RWPE1 (cell line): ENCODE data around the gene INPP5K.

ENCODE experiments used
- CTCF ChIA-PET: fragments of 350-600 bp; sonication (Branson Sonifier 250); formaldehyde crosslinking; extraction: SDS; loops from one replicate; lab custom pipeline; 2021; lab: Yijun Ruan, JAX
- POLR2A ChIA-PET: fragments of 400-600 bp; formaldehyde crosslinking; extraction: SDS; loops from one replicate; lab custom pipeline; 2020; ENCODE audit warnings: antibody characterized with exemption; ENCODE audit not compliant: low non-redundant PET; lab: Yijun Ruan, JAX
- DNase-seq: peaks from one replicate; pipeline ENCODE4 v3.0.0; 2012; ENCODE audit warnings: low spot score
- H3K27ac ChIP-seq: fragments of 450-650 bp; 2 replicates; pipeline ENCODE4 v1.5.1; 2017
- CTCF ChIP-seq: fragments of 450-650 bp; conservative IDR thresholded peaks from 2 replicates; pipeline ENCODE4 v1.5.1; 2017; ENCODE audit warnings: low read depth, mild to moderate bottlenecking

Gene INPP5K

GRCh38 chr17:1485423-1486376 lies 30.7 kb downstream of the INPP5K start:
- H3K27ac ChIP-seq = peak overlapping the region; percentile 97
- DNase-seq = peak; percentile 40
- TF ChIP-seq CTCF = no peak
- POLR2A ChIA-PET = no interaction called here
- CTCF ChIA-PET = no interaction called here

- peak overlapping the region; percentile 97 for H3K27ac ChIP-seq
- ChIA-PET POLR2A (no interaction called here), CTCF (interaction anchor here (0.6 kb wide), 1 partner anchor 371 kb away, joined by 3 read pairs; no protein-coding TSS in a partner anchor)
- TF ChIP-seq CTCF = no peak
- peak; percentile 39 for DNase-seq
Observed at GRCh38 chr17:1484676-1485422, 31.6 kb downstream of the INPP5K start.

- CTCF ChIA-PET = no interaction called here
- no peak for TF ChIP-seq CTCF
- no peak for DNase-seq
- H3K27ac ChIP-seq = peak overlapping the region; percentile 97
- POLR2A ChIA-PET = no interaction called here
Observed at GRCh38 chr17:1484060-1484535, 32.3 kb downstream of the INPP5K start.

GRCh38 chr17:1482680-1483079 lies 33.7 kb downstream of the INPP5K start:
- ChIA-PET POLR2A (no interaction called here), CTCF (no interaction called here)
- H3K27ac ChIP-seq = peak overlapping the region; percentile 97
- TF ChIP-seq CTCF = no peak
- DNase-seq = no peak

- no peak for TF ChIP-seq CTCF
- no peak for DNase-seq
- POLR2A ChIA-PET = no interaction called here
- peak overlapping the region; percentile 28 for H3K27ac ChIP-seq
- CTCF ChIA-PET = no interaction called here
Observed at GRCh38 chr17:1481736-1482135, 34.7 kb downstream of the INPP5K start.

GRCh38 chr17:1480747-1481465 lies 35.5 kb downstream of the INPP5K start:
- ChIA-PET POLR2A (no interaction called here), CTCF (interaction anchor here (0.8 kb wide), 1 partner anchor 31 kb away, joined by 5 read pairs; no protein-coding TSS in a partner anchor)
- DNase-seq = no peak
- TF ChIP-seq CTCF = no peak
- H3K27ac ChIP-seq = peak overlapping the region; percentile 28
